Thyroid gland (tissue), 4 donors: ENCODE measurements around the gene FIGNL2. TPM values are rescaled to one million over a fixed set of nuclear protein-coding genes. Genes with fewer than 3 reads are reported as not detected.

Experiments
- DNase-seq, 2 donors: peaks; one replicate each; pipeline ENCODE4 v3.0.0-alpha.2; 2019
- H3K27ac ChIP-seq, 3 donors: fragments of 200-600 bp; sonication (generic); 1 replicate in 2 of 3; 2 replicates in 1 of 3; pipeline ENCODE4 v1.5.1; 2016 to 2019; ENCODE audit warnings: mild to moderate bottlenecking in 1 of 3, moderate library complexity in 1 of 3
- H3K27me3 ChIP-seq: fragments of 200-600 bp; sonication (generic); one replicate; pipeline ENCODE4 v1.5.1; 2019
- H3K36me3 ChIP-seq, 2 donors: fragments of 200-600 bp; sonication (generic); one replicate each; pipeline ENCODE4 v1.5.1; 2016 to 2019
- H3K4me1 ChIP-seq, 2 donors: fragments of 200-600 bp; sonication (generic); one replicate each; pipeline ENCODE4 v1.5.1; 2017 to 2019
- H3K4me3 ChIP-seq, 3 donors: fragments of 200-600 bp; sonication (generic); replicated peaks in 1 of 3; 1 replicate in 2 of 3; 2 replicates in 1 of 3; pipeline ENCODE4 v1.5.1; 2016; ENCODE audit warnings: mild to moderate bottlenecking in 1 of 3
- H3K9me3 ChIP-seq: fragments of 200-600 bp; sonication (generic); one replicate; pipeline ENCODE4 v1.5.1; 2017
- CTCF ChIP-seq, 6 experiments: fragments of 200-600 bp in 3 of 6; fragments of 450-650 bp in 3 of 6; sonication (generic) in 3 of 6; IDR thresholded peaks; one replicate each; pipeline ENCODE4 v1.5.1; 2016 to 2019; ENCODE audit warnings: antibody characterized with exemption in 6 of 6, mild to moderate bottlenecking in 2 of 6, inconsistent platforms in 1 of 6, moderate library complexity in 1 of 6
- POLR2A ChIP-seq, 2 donors: fragments of 450-650 bp; IDR thresholded peaks; one replicate each; pipeline ENCODE4 v1.6.1; 2017; ENCODE audit warnings: antibody characterized with exemption in 2 of 2, mild to moderate bottlenecking in 2 of 2, moderate library complexity in 1 of 2
- WGBS, 2 donors: methylation state at CpG; one replicate each; pipeline ENCODE4 v1.1.5; 2017; 5-methylcytosine and 5-hydroxymethylcytosine counted together
- intact Hi-C: fragments of 100-400 bp; cut with DNase I; formaldehyde crosslinking; loops from one replicate; pipeline ENCODE4 v1.15.1; 2023
- total RNA-seq, 4 donors: library from RNA; depleted of rRNA; stranded (reverse); fragments of >200 nt; gene quantifications; one replicate each; pipeline ENCODE4 v1.2.3, GENCODE V29; 2016

Gene FIGNL2
- total RNA-seq, 4 donors from 2014 or later, result 0.45 to 1.6 (median 1.1) TPM

GRCh38 chr12:51839310-51839947 lies 9.1 kb downstream of the FIGNL2 start:
- 49 to 53% methylated on average over 5 of the region's 5 CpGs for WGBS, 2 donors
- Histone ChIP-seq H3K4me1 (peaks cover 0 to 8% of the 10 kb centered on the region in 2 donors), H3K27ac (no peak overlapping the region), H3K36me3 (no peaks in the 10 kb centered on the region), H3K27me3 (no peaks in the 10 kb centered on the region), H3K4me3 (no peak overlapping the region), H3K9me3 (no peaks in the 10 kb centered on the region)
- no peak for TF ChIP-seq POLR2A (IDR thresholded peaks at IDR 0.05)
- TF ChIP-seq CTCF (IDR thresholded peaks at IDR 0.05), result no peak
- intact Hi-C loops, result no loop called here
- peak in 1 of 2 donors; percentile 23 for DNase-seq

GRCh38 chr12:51838762-51839161 lies 9.8 kb downstream of the FIGNL2 start:
- Histone ChIP-seq H3K9me3 (no peaks in the 10 kb centered on the region), H3K36me3 (no peaks in the 10 kb centered on the region), H3K27ac (no peak overlapping the region), H3K4me1 (peaks cover 0 to 8% of the 10 kb centered on the region in 2 donors), H3K27me3 (no peaks in the 10 kb centered on the region), H3K4me3 (no peak overlapping the region)
- intact Hi-C loops, result no loop called here
- peak in 1 of 2 donors; percentile 35 for DNase-seq
- 27 to 37% methylated on average over 3 of the region's 4 CpGs for WGBS, 2 donors
- TF ChIP-seq POLR2A (IDR thresholded peaks at IDR 0.05) (no peak), CTCF (IDR thresholded peaks at IDR 0.05) (no peak)

- Histone ChIP-seq H3K9me3 (no peaks in the 10 kb centered on the region), H3K4me1 (peaks cover 0 to 8% of the 10 kb centered on the region in 2 donors), H3K27ac (no peak overlapping the region), H3K36me3 (no peaks in the 10 kb centered on the region), H3K27me3 (no peaks in the 10 kb centered on the region), H3K4me3 (no peak overlapping the region)
- DNase-seq, result no peak
- intact Hi-C loops, result no loop called here
- 74 to 90% methylated on average over 4 of the region's 4 CpGs for WGBS, 2 donors
- TF ChIP-seq CTCF (IDR thresholded peaks at IDR 0.05) (no peak), POLR2A (IDR thresholded peaks at IDR 0.05) (no peak)
Measured at GRCh38 chr12:51838036-51838435, 10.5 kb downstream of the FIGNL2 start.

GRCh38 chr12:51837286-51837685 lies 11.2 kb downstream of the FIGNL2 start:
- peaks cover 0 to 8% of the 10 kb centered on the region in 2 donors for H3K4me1 ChIP-seq
- H3K9me3 ChIP-seq, result no peaks in the 10 kb centered on the region
- no peaks in the 10 kb centered on the region for H3K36me3 ChIP-seq
- no peak overlapping the region for H3K4me3 ChIP-seq
- DNase-seq, result no peak
- H3K27ac ChIP-seq, result no peak overlapping the region
- 79 to 88% methylated on average over 7 of the region's 7 CpGs for WGBS, 2 donors
- intact Hi-C loops, result no loop called here
- TF ChIP-seq CTCF (IDR thresholded peaks at IDR 0.05) (no peak), POLR2A (IDR thresholded peaks at IDR 0.05) (no peak)
- H3K27me3 ChIP-seq, result no peaks in the 10 kb centered on the region

GRCh38 chr12:51836827-51837173 lies 11.7 kb downstream of the FIGNL2 start:
- Histone ChIP-seq H3K4me1 (peaks cover 0 to 8% of the 10 kb centered on the region in 2 donors), H3K27ac (no peak overlapping the region), H3K36me3 (no peaks in the 10 kb centered on the region), H3K9me3 (no peaks in the 10 kb centered on the region), H3K27me3 (no peaks in the 10 kb centered on the region), H3K4me3 (no peak overlapping the region)
- intact Hi-C loops, result no loop called here
- no peak for TF ChIP-seq POLR2A (IDR thresholded peaks at IDR 0.05)
- no peak for TF ChIP-seq CTCF (IDR thresholded peaks at IDR 0.05)
- DNase-seq, result no peak
- WGBS, 2 donors, result 72 to 83% methylated on average over 2 to 6 of the region's 6 CpGs
